Measurements from ENCODE around the gene ALDH3A2.

ALDH3A2 gene

DNA sequence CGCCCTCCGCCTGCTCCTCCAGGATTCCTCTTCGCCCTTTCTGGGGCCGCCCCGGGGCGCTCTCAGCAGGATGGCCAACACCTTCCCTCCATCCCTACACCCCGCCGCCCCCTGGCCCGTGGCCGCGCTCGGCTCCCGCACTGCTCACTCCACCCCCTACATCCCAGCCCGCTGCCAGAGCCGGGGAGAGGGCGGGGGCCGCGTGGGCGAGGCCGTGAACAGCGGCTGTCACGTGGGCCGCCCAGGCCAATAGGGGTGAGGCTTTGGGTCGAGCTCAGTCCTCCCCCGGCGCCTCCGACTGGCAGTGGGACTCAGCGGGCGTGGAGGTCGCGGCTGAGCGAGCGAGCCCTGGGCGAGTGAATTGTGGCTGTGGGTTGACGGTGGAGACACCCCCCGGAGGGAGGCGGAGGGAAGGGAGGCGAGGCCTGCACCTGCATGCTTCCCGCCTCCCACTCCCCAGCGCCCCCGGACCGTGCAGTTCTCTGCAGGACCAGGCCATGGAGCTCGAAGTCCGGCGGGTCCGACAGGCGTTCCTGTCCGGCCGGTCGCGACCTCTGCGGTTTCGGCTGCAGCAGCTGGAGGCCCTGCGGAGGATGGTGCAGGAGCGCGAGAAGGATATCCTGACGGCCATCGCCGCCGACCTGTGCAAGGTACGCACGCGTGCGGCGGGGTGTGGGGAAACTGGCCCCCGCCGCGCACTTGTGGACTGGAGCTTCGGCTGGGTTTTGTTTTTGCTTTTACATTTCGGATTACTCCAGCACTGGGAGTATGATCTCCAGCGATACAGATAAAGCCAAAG lies at the start of gene ALDH3A2:
TSS of gene ALDH3A2 (plus strand) at position 277 of the 799 bp plus-strand sequence. CDS start at position 498, 221 bp downstream.
- peak; percentile 92 to 94 for DNase-seq (ENCODE audit: low read depth in 2 of 2)

DNA sequence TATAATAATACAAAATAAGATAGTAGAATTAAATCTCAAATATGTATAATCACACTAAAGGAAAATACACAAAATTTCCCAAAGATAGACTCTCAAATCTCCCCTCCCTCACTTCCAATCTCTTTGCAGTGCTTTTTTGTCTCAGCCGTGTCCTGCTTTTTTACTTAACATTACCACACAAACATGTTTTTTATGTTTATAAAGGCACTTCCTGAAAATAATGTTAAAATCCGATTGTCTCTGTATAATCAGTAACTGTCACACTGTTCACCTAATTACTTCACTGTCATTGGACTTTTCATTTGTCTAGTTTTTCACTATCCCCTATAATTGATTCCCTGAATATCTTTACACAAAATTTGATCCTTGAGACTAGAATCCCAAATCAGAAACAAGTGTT lies 38.2 kb upstream of the ALDH3A2 start:
- no peak for DNase-seq (ENCODE audit: low read depth in 2 of 2)

DNA sequence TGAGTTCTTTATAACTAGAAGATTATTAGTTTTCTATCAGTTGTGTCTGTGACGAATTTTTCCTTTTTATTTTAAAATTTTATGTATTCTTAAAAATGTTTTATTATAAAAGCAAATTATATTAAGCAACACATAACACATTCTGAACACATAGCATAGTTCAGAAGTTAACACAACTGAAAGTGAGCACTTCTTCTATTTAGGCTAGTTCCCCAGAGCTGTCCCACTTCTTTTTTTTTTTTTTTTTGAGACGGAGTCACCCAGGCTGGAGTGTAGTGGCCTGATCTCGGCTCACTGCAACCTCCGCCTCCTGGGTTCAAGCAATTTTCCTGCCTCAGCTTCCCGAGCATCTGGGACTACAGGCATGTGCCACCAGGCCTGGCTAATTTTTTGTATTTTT lies 37.7 kb upstream of the ALDH3A2 start:
- DNase-seq (ENCODE audit: low read depth in 2 of 2), result no peak

DNA sequence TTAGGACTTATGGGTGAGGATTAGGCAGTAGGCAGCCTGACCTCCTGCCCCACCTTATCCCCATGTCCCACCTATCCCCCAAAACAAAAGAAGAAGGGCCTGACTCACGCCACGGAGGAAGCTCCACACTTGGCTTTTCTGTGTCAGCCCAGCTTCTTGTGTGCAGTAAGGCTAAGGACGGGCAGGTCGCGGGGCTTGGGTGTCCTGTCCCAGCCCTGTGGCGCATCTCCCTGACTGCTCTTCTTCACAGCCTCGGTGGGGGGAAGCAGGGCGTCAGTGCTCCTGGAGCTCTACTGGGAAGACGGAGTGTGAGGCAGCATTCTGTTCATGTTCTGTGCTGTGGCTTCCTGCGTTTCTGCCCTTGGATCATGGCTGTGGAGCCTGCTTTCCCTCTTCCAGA lies 34.6 kb upstream of the ALDH3A2 start:
- no peak for DNase-seq (ENCODE audit: low read depth in 2 of 2)

DNA sequence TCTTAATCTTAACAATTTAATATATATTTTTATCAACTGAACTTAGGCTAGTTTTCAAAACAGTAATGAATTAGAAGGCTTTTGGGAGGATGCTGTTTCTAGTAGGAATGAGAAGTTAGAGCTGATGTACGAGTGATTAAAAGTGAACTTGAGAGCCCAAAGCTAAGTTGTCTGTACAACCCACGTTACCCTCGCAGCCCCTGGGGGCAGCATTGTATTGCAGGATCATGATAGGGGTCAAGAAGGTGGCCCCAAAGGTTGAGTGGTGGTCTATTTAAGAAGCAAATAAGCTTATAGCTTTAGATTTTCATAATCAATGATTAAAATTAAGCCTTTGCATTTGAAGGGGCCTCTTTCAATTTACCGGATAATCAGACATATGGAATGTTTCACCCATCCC lies 33.7 kb upstream of the ALDH3A2 start:
- DNase-seq (ENCODE audit: low read depth in 2 of 2), result no peak

DNA sequence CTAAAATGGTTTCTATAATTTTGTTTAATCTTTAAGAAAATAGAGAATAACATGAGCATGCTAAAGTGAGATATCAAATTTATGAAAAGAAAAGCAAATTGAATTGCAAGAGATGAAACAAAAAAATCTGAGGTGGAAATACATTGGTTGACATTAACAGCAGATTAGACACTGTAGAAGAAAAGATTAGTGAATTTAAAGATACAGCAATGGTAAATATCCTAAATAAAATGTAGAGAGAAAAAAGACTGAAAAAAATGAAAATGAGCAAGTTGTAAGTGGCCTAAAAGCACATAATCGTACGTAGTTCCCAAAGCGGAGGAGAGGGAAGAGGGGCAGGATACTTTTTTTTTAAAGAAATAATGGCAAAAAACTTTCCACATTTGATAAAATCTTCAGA lies 30.5 kb upstream of the ALDH3A2 start:
- DNase-seq (ENCODE audit: low read depth in 2 of 2), result no peak

DNA sequence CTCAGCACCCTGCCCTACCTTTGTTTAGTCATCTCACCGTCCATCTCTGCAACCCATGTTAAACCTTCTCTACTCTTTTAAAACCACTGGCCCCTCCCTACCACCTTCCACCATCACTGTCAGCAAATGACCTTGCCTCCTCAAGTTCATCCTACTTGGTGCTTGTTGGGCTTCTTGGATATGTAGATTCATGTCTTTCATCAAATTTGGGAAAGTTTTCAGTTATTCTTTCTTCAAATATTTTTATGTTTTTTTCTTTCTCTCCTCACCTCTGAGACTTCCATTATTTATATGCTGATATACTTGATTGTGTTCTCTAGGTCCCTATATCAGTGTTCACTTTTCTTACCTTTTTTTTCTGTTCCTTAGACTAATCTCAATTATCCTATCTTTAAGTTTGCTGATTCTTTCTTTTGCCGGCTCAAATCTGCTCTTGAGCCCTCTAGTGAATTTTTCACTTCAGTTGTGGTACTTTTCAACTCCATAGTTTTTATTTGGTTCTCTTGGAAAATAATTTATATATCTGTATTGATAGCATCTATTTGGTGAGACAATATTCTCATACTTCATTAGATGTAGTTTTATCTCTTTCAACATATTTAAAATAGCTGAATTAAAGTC lies 28.7 kb upstream of the ALDH3A2 start:
- DNase-seq (ENCODE audit: low read depth in 2 of 2), result no peak

DNA sequence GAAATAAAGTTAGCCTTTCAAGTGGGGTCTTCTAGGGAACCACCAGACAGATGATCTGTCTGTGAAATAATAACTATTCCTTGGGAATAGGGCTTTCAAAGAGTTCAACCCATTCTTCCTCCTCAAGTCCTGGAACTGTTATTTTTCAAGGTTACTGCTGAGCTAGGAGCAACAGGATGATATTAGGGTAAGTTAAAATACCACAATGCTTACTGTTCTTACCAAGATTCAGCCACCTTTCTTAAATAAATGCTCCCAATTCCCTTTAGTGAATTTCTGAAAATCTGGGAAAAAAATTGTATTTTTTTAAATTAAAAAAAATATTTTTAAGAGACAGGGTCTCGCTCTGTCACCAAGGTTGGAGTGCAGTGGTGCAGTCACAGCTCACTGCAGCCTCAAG lies 26.9 kb upstream of the ALDH3A2 start:
- no peak for DNase-seq (ENCODE audit: low read depth in 2 of 2)

DNA sequence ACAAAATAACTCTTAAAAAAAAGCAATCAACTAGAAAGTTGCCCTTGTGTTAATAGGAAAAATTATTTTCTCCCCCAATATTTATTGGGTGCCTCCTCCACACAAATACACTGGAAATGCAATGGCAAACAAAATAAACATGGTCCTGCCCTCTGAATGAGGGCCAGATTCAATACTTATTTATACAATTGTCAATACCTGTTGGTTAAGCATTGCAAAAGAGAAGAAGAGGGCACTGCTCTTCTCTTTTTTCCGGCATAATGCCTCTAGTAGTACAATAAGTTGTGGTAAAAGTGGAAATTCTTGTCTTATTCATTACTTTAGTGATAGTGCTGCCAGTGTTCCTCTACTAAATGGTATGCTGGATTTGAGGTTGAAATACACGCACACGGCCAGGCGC lies 22.5 kb upstream of the ALDH3A2 start:
- no peak for DNase-seq (ENCODE audit: low read depth in 2 of 2)

DNA sequence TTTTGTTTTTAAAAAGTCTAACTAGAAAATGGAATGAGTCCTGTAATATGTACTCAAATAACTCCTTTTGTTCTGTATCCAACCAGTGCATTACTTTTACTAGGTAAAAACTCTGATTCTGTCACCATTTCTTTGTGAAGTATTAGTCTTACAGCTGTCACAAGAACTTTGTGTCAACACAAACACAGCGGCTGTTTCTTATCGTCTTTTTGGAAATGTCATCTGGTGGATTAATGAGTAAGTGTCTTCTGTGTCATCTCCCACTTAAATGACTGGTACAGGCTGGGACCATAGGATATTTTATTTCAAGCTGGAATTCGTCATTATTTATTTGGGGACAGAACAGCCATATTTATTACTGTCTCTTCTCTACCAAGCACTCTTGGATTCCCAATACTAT lies 19.1 kb upstream of the ALDH3A2 start:
- no peak for DNase-seq (ENCODE audit: low read depth in 2 of 2)

DNA sequence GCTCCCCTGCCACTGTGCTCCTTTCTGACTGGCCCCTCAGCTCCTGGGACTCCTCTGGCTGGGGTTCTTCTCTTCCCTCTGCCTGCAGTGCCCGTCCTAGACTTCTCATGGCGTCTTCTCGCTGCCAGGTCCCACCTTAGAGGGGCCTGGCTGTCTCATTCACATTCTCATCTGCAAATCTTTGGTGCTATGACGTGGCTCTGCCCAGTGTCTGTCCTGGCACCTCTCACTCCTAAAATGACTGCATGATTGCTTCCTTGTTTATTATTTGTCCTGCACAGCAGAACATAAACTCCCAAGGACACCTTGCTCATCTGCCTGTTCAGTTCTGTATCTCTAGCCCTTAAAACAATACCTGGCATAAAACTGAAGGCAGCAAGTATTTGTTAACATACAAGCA lies 18.5 kb upstream of the ALDH3A2 start:
- no peak for DNase-seq (ENCODE audit: low read depth in 2 of 2)

DNA sequence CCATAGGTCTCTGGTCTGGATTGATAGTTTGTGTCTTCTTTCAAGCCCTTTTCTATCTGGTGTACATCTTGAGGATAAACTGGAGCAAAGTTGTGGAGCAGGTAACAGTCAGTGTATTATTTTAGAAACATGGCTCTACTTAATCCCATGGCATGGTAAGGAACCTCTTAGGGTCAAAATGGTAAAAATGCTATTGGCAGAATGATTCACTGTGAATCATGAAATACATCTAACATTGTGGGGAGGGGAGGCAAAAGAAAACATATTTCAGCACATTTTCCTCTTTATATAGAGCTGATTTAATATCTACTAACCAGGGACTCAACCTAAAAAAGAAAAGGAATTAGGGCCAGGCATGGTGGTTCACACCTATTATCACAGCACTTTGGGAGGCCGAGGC lies 17.9 kb upstream of the ALDH3A2 start:
- DNase-seq (ENCODE audit: low read depth in 2 of 2), result no peak

DNA sequence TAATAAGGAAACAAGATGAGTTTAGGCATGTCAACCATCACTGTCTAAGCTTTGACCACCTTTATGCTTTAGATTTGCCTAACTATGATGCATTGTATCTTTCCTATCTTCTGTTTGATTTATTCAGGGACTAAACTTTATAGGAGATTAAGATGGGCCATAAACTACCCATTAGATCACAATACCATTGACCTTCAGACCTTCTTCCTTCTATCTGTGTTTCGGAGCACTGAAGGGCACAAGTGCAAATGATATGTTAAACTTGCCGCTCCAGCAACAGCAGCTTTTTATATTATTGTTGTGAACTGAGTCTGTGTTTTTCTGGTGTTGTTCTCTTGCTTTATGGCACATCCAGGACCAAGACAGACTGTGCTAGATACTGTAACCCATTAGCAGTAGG lies 16.6 kb upstream of the ALDH3A2 start:
- DNase-seq (ENCODE audit: low read depth in 2 of 2), result no peak

DNA sequence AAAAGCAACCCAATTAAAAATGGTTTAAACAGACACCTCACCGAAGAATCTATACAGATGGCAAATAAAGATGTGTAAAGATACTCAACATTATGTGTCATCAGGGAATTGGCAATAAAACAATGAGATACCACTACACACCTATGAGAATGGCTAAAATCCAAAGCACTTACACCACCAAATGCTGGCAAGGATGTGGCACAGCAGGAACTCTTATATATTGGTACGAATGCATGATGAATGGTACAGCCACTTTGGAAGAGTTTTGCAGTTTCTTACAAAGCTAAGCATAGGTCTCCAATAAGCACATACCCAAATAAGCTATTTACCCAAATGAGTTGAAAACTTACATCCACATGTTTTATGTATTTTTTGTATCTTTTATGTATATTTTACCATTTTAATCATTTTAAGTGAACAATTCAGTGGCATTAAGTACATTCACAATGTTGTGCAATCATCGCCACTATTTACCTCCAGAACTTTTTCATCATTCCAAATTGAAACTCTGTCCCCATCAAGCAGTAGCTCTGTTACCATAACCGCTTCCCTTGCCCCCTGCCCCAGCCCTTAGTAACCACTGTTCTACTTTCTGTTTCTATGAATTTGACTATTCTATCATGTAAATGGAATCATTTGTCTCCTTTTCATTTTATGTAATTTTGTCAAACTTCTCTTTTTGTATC lies 6.7 kb upstream of the ALDH3A2 start:
- no peak for DNase-seq (ENCODE audit: low read depth in 2 of 2)

DNA sequence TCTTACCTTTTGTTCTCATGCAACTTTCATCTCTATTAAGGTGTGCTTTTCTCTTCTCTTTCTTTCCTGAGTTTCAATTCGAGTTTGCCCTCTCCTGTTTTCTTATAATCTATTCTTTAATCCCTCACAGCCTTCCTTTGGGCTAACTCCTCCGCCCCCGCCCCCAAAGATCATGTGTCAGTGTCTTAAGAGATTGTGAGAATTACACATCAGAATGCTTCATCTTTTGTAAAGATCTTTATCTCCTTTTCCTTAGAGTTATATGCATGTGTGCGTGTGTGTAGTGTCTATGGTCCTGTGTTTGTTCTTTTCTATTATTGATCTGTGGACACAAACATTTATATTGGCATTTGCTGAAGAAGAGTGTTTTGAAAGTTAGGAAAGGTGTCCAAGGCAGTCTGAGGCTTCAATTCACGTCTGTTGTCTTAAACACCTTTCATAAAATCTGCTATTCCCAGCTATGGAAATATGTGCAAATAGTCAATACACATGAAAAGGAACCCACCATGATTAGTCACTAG lies 6.1 kb upstream of the ALDH3A2 start:
- DNase-seq (ENCODE audit: low read depth in 2 of 2), result no peak

DNA sequence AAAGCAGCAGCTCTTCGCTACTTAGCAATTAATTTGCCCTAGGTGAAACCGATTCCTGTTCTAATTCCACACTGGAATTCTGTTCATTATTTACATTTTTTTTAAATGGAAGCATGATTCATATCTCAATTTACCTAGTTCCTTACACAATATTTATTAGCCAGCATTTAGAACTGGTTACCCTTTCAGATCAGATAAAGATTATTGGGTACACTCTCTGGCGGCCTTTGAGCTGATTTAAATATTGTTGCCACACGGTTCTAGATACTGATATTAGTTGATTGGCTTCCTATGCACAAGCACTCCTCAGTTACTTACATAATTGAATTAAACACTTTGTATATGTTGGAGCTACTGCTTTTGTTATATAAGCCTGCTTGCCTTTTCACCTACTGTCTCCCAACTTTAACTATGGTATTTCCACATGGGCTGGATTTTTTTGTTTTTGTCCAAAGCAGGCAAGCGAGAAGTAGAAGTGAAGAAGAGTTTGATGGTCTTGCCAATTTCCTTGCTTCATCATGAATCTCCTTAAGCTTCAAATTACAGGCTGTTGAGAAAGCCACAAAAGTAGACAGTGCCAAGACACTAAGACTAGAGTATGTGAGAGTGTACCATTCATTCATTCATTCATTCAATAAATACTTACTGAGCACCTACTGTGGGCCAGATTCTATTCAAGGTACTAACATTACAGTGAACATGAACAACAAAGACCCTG lies 3.9 kb upstream of the ALDH3A2 start:
- no peak for DNase-seq (ENCODE audit: low read depth in 2 of 2)

DNA sequence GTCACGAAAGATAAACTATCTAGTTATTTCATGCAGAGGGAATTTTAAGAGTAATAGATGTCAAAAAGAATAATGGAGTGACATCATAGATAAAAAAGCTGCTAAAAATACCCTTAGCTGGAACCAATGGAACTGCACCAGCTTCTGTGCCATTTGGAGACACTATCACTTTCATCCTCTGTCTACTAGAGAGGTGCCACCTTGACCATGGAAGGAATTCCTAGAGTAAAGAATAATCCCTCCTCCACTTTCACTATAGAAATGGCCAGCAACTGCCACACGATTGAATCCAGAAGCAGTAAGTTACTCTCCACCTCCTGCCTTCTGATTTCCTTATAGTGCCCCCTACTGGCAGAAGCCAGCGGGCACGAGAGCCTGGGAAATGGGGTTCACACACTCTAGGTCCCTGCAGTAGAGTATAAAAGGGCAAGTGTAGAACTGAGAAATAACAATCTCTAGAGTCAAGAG lies 2.8 kb upstream of the ALDH3A2 start:
- DNase-seq (ENCODE audit: low read depth in 2 of 2), result no peak

DNA sequence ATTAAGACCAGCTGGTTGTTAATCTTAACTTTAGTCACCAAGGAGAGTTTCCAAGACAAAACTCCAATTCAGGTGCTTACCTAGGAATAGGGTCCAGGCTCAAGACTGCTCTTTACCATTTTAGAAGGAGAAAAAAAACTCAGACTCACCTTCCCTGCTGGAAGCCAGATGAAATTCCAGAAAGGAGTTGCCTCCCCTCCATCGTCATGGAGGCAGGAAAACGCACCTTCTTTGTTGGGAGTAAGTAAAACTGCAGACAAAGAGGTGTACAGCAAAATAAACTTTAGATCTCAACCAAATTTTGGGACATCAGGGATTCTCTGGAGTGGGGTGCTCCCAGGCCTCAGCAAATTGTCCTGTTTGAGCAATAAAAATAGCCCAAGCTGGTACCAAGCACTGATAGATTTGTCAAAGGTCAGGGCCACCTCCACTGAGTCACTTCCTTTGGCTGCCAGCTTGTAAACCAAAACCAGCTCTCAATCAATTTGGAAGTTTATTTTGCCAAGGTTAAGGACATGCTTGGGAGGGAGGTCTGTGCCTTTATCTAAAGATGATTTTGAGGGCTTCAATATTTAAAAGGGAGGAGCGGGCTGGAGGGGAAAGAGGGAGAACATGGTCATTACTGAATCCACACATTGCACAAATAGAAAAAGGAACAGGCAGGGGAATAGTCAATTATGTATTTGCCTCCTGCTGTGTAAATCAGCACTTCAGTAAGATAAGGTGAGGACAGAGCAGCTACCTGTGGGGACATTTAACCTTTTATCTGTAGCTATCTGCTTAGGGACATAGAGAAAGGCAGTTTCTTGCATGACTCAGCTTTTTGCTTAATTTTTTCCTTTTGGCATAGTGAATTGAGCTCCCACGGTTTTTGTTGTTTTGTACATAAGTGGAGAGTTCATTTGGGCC lies 1.5 kb upstream of the ALDH3A2 start:
- no peak for DNase-seq (ENCODE audit: low read depth in 2 of 2)

DNA sequence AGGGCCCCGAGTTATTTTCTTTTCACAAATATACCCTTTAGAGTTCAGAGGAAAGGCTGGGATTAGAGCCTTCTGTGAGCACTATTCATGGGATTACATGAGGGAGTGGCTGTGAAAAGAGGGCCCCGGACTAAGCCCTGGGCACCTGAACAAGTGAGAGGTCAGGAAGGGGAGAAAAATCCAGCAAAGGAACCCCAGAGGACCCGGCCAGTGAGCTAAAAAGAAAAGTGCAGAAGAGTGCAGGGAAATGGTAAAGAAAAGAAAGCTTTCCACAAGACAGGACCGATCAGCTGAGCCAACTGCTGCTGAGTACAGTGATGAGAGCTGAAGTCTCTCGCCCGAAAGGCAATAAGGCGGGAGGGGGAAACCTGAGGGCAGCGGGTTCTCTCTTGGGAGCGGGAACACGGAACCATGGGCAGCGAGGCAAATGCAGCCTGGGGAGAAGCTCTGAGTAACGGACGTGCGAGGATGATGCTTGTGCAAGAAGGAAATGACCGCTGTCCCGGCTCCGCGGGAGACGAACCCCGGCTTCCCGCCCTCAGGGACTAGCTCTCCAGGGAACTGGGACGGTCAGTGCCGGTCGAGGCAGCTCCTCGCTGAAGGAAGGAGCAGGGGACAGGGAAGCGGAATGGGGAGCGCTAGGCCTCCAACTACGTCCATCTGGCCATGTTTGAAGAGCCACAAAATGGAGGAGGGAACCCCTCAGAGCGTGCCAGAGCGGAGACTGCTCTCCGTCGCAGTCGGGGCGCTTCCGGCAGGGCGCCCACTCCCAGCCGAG lies 665 bp upstream of the ALDH3A2 start:
- peak in 1 of 2 donors; percentile 17 for DNase-seq (ENCODE audit: low read depth in 2 of 2)

DNA sequence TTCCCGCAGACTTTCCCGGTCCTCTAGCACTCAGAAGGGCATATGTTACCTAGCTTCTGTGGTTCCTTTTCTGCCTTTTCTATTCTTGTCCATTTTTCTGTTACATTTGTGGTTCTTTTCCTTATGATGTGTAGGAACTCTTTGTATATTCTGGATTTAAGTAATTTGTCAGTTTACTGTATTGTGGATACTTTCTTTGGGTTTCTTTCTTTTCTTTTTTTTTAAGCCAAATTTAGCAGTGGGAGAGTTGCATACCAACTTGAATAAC lies 657 bp downstream of the ALDH3A2 start:
- no peak for DNase-seq (ENCODE audit: low read depth in 2 of 2)

Measured in stimulated activated CD8-positive, alpha-beta memory T cell treated with anti-CD3 and anti-CD28 coated beads, Interleukin-15, amount 100 ng/mL, for 4 hours (primary cell).